Measurements from ENCODE around the gene GPSM1. TPM values are rescaled to one million over a fixed set of nuclear protein-coding genes. Genes with fewer than 3 reads are reported as not detected.
"Not testable (repeated sequence)": the region's sequence is repeated elsewhere in the genome, so short reads cannot be mapped to it uniquely, and the experiment has no call there.

GPSM1 gene
- total and polyA plus RNA-seq, 11 donors: 24.1 to 80.2 (median 31.7) TPM

- DNase-seq; intact Hi-C loops (cut with DNase I); H3K36me3 ChIP-seq; H3K27me3 ChIP-seq; H3K9me3 ChIP-seq; ATAC-seq; H3K4me3 ChIP-seq; H3K27ac ChIP-seq: not testable (repeated sequence)
- peaks cover 0 to 16% (median 3%) of the 10 kb centered on the region in 12 donors for H3K4me1 ChIP-seq
Observed at GRCh38 chr9:136320972-136321371, 6.4 kb upstream of the GPSM1 start.

DNA sequence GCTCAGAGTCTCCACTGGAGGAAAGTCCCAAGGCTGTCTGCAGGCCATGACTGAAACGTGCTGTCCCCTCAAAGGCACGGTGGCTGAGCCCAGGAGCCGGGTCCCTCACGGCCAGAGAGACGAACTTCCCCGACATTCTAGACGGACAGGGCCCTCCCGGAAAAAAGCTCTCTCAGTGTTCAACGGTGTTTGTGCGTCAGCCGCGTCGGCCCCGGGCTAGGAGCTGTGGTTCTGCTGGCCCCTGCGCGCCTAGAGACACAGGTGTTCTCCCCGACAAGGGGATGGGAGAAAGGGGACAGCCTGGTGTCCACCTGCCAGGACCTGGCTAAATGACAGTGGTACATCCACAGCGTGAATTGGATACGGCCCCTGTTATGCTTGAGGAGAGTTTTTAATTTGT, 5.8 kb upstream of the GPSM1 start:
- H3K27me3 ChIP-seq: no peaks in the 10 kb centered on the region
- TF ChIP-seq POLR2A (IDR thresholded peaks at IDR 0.05) (no peak), CTCF (IDR thresholded peaks at IDR 0.05) (no peak)
- no peak for ATAC-seq
- DNase-seq: peak in 1 of 5 donors; percentile 14
- intact Hi-C loops (cut with DNase I): no loop called here
- H3K9me3 ChIP-seq: peaks cover 0 to 8% (median 0%) of the 10 kb centered on the region in 12 donors
- H3K4me1 ChIP-seq: peaks cover 0 to 22% (median 7%) of the 10 kb centered on the region in 12 donors
- H3K4me3 ChIP-seq: no peak overlapping the region
- H3K36me3 ChIP-seq: no peaks in the 10 kb centered on the region
- 85 to 89% (median 88%) methylated on average over 5 to 19 of the region's 19 CpGs for WGBS, 4 donors
- no peak overlapping the region for H3K27ac ChIP-seq

- H3K36me3 ChIP-seq: no peaks in the 10 kb centered on the region
- no peaks in the 10 kb centered on the region for H3K27me3 ChIP-seq
- 76 to 88% (median 82%) methylated on average over 23 of the region's 23 CpGs for WGBS, 4 donors
- intact Hi-C loops (cut with DNase I): no loop called here
- DNase-seq (peak in 1 of 5 donors; percentile 16), ATAC-seq (no peak)
- H3K27ac ChIP-seq: no peak overlapping the region
- H3K4me3 ChIP-seq: no peak overlapping the region
- H3K9me3 ChIP-seq: peaks cover 0 to 8% (median 0%) of the 10 kb centered on the region in 12 donors
- no peak for TF ChIP-seq CTCF (IDR thresholded peaks at IDR 0.05)
- TF ChIP-seq POLR2A (IDR thresholded peaks at IDR 0.05): no peak
- peaks cover 0 to 32% (median 13%) of the 10 kb centered on the region in 12 donors for H3K4me1 ChIP-seq
Observed at GRCh38 chr9:136322756-136323330, 4.5 kb upstream of the GPSM1 start.

- no peaks in the 10 kb centered on the region for H3K27me3 ChIP-seq
- ATAC-seq (no peak), DNase-seq (no peak)
- H3K36me3 ChIP-seq: no peaks in the 10 kb centered on the region
- H3K4me1 ChIP-seq: peaks cover 2 to 37% (median 19%) of the 10 kb centered on the region in 12 donors
- H3K4me3 ChIP-seq: no peak overlapping the region
- no peak for TF ChIP-seq CTCF (IDR thresholded peaks at IDR 0.05)
- TF ChIP-seq POLR2A (IDR thresholded peaks at IDR 0.05): no peak
- intact Hi-C loops (cut with DNase I): no loop called here
- H3K9me3 ChIP-seq: peaks cover 0 to 8% (median 0%) of the 10 kb centered on the region in 12 donors
- 82 to 88% (median 86%) methylated on average over 10 to 17 of the region's 17 CpGs for WGBS, 4 donors
- H3K27ac ChIP-seq: no peak overlapping the region
Observed at GRCh38 chr9:136323371-136323789, 4.0 kb upstream of the GPSM1 start.
